Stimulated activated CD4-positive, alpha-beta T cell treated with anti-CD3 and anti-CD28 coated beads, Interleukin-15, amount 100 ng/mL, for 1 hour (primary cell): Measurements from ENCODE around the gene ZNF783.
"Not testable (repeated sequence)": the region's sequence is repeated elsewhere in the genome, so short reads cannot be mapped to it uniquely, and the experiment has no call there.

Experiments used
- DNase-seq, 2 donors: peaks; one replicate each; pipeline ENCODE4 v3.0.0-alpha.2; 2020; ENCODE audit warnings: low read depth in 1 of 2, low spot score in 1 of 2

The ZNF783 gene

GRCh38 chr7:149261829-149262617, at the start of gene ZNF783:
ZNF783 (plus strand) TSS chr7:149262196; CDS start chr7:149262334, 138 bp downstream.
- peak; percentile 74 to 77 for DNase-seq

DNA sequence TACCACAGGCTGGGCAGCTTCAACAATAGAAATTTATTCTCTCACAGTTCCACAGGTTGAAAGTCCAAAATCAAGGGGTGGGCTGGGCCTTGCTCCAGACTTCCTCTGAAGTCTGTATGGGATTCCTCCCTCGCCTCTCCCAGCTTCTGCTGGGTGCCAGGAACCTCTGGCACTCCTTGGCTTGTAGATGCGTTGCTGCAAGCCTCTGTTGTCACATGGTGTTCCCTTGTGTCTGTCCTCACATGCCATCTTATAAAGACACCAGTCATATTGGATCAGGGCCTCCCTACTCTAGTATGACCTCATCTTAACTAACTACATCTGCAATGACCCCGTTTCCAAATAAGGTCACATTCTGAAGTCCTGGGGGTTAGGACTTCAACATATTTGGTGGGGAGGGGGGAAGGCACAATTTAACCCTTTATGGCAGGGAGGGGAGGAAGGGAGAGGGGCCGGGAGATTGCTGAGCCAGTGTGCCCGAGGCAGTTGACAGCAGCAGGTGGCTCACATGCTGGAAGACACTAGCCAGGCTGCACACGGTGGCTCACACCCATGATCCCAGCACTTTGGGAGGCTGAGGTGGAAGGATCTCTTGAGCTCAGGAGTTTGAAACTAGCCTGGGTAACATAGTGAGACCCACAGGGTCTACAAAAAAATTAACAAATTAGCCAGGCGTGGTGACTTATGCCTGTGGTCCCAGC, 47.8 kb upstream of the ZNF783 start:
- no peak for DNase-seq

DNA sequence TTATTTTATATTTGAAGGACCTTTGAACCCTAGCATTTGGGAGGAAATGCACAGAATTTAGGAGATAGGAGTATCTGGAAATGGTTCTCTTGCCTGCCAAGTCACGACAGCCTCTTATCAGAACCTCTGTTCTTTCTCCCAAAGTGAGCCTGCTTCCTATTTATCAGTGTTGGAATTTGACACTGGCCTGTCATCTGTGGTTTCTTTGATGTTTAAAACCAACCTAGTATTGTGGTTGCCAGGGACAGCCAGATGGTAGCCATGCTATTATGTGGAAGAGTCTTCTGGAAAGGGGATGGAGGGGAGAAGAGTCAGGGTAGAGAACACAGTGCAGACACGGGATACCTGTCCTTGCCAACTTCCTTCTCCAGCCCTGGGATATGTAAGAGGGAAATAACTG, 45.6 kb upstream of the ZNF783 start:
- no peak for DNase-seq

DNA sequence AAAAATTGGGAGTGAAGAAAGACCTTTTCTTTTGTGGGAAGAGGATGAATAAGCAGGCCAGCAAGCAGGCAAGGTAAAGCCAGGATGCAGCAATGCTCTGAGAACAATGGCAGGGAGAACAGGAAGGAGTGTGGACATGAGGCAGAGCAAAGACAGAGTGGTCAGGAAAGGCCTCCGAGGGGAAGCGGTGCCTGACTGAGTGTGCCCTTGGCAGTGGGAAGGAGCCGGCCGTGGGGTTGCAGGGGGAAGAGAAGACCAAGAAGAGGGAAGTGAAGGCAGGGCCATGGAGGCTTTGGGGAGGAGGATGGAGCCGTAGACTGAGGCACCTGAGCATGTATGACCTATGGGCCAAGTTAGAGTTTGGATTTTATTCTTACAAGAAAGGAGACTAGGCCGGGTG, 44.4 kb upstream of the ZNF783 start:
- DNase-seq, result no peak

DNA sequence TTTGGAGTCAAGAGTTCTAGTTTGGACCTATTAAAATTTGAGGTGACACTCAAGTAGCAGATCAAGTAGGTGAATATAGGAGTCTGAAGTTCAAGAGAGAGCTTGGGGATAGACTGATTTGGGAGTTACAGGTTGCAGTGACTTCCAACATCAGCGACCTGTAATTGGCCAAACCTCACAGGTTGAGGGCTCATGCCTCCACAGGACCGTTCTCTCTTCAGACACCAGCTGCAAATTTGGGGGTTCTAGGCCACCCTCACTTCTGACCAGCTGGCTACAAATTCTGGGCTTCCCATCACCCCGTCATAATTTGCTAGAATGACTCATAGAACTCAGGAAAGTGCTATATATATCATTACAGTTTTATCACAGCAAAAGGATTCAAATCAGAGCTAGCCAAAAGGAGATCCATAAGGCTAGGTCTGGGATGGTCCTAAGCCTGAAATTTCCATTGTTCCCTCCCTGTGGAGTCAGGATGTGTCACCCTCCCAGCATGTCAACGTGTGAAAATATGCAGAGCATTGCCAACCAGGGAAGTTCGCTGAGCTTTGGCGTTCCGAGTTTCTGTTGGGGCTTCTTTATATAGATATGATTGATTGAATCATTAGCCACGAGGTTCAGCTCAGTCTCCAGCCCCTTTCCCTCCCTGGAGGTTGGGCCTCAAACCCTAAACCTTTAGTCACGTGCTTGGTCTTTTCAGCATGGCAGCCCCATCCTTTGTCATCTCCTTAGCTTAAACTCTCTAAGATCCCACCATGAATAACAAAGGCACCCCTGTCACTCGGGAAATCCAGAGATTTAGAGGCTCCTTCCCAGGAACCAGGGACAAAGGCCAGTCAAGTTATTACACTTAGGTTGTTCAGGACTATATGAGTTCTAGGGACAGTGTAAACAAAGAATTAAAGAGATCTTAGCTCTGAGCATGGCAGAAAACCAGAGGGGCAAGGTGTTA, 43.3 kb upstream of the ZNF783 start:
- DNase-seq, result no peak

- DNase-seq, result no peak
Observed at GRCh38 chr7:149220534-149220933, 41.5 kb upstream of the ZNF783 start.

DNA sequence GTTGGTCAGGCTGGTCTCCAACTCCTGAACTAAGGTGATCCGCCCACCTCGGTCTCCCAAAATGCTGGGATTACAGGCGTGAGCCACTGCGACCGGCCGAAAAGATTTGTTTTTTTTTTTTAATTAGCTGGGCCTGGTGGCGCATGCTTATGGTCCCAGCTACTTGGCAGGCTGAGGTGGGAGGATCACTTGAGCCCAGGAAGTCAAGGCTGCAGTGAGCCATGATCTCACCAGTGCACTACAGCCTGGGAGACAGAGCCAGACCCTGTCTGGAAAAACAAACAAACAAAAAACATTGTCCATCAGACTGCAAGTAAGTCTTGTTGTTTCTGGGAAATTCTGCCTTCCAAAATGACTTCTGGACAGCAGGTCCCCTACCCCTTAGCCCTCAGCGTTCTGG, 38.8 kb upstream of the ZNF783 start:
- DNase-seq, result no peak

DNA sequence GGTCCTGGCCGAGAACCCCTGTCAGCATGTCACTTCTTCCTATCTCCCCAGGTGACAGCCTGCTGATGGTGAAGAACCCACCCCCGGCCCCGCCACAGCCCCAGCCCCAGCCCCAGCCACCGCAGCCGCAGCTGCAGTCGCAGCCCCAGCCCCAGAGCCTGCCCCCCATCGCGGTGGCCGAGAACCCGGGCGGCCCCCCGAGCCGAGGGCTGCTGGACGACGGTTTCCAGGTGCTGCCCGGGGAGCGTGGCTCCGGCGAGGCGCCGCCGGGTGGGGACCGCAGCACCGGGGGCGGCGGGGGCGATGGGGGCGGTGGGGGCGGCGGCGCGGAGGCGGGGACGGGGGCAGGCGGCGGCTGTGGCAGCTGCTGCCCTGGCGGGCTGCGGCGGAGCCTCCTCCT, 38.2 kb upstream of the ZNF783 start:
- DNase-seq, result no peak

DNA sequence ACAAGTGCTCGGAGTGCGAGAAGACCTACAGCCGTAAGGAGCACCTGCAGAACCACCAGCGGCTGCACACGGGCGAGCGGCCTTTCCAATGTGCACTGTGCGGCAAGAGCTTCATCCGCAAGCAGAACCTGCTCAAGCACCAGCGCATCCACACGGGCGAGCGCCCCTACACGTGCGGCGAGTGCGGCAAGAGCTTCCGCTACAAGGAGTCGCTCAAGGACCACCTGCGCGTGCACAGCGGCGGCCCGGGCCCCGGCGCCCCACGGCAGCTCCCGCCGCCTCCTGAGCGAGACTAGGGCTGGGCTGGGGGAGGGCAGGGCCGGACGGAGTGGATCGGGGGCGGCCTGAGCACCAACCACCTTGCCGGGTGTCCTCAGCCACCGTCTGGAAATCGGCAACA, 37.6 kb upstream of the ZNF783 start:
- no peak for DNase-seq

DNA sequence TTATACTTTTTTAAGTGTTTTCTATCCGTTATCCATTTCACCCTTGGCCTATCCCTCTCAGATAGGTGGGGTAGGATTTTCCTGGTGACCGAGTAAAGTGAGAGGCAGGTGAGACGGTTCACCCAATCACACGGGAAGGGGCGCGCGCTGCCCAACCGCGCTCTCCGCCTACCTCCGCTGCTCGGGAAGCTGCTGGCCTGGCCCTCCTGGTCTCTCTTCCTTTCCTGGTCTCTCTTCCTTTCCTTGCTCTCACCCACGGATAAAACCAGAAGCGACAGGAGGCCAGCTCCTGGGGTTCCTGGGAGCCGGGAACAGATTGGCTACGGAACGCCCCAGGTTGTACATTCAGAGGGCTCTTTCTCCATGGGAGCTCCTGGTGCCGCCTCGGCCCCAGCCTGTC, 36.9 kb upstream of the ZNF783 start:
- no peak for DNase-seq

DNA sequence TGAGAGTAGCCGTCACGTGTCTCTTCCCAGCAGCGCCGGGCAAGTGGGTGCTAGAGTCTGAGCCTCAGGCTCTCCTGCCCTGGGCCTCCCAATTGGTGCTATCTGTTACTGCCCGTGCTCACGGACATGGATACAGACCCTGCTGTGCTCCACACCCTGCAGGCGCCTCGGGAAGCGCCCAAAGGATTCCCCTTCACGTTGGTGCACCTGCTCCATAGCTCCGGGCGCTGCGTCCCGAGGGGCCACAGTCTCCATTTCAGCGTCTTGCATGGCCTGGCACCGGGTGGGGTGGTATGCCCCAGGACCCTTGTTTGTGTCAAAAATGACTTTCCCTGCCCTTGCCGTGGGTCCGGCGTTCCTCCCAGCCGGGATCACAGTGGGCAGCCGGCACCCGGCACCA, 36.3 kb upstream of the ZNF783 start:
- DNase-seq, result no peak

- not testable (repeated sequence) for DNase-seq
Observed at GRCh38 chr7:149226366-149226765, 35.6 kb upstream of the ZNF783 start.

DNA sequence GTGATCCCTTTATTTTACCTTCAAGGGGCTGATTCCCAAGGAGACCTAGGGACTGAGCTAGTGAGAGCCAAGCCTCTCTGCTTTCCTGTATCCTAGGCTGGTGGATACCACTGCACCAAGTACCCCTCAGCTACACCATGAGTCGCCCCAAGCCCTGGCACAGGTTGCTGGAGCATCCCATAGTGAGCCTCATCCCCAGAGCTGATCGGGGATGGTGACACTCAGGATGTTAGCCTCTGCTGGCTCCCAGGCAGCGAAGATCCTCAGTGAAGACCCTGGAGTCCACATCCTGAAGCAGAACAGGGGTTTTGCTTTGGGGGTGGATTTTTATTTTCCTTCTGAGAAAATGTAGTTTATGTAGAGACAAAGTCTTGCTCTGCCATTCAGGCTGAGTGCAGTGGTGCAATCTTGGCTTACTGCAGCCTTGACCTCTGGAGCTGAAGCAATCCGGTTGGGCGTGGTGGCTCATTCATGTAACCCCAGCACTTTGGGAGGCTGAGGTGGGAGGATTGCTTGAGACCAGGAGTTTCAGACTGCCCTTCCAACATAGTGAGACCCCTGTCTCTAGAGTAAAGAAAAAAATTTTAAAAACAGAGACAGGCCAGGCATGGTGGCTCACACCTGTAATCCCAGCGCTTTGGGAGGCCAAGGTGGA, 35.0 kb upstream of the ZNF783 start:
- no peak for DNase-seq

DNA sequence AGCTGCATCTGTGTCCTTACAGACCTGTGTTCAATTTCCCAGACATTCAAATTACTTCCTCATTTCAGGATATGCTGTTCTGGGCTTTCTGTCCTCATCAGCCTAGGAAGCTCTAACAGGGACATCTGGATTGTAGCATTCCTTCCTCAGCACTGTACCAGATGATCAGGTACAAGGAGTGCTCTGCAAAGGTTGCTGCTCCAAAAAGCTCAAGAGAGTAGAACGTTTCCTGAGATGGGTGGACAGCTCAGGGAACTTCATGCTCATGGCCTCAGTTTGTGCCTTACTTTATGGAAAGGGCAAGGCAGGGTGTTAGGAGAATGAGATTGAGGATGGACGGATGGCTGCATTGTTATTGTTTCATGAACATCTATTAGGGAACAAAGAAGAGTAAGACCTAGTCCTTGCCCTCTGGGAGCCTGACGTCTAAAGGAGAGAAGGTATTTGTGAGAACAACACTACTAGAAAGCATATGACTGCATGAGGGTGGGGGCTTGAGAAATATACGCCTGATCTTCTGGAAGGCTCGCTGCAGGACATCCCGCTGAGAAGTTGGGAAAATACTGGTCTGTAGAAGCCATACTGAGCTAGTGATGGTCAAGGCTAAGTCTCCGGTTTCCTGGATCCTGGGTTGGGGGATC, 33.0 kb upstream of the ZNF783 start:
- DNase-seq, result no peak

DNA sequence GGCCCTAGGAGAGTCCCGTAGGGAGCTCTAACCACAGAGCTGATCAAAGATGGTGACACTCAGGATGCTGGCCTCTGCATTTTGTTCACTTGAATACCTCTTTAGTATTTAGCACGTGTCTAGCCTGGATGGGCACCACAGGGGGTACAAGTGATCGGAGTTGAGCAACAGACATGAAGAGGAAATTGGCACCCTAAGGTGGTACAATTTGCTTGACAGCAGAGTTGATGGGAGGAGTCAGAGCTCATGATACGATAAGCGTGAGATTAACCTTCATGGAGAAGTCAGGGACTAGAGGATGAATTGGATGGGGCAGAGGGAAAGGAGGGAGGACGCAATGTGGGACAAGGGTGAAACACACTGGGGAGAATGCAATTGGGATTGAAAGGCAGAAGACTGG, 32.5 kb upstream of the ZNF783 start:
- DNase-seq, result no peak

- no peak for DNase-seq
Observed at GRCh38 chr7:149232362-149232761, 29.6 kb upstream of the ZNF783 start.

DNA sequence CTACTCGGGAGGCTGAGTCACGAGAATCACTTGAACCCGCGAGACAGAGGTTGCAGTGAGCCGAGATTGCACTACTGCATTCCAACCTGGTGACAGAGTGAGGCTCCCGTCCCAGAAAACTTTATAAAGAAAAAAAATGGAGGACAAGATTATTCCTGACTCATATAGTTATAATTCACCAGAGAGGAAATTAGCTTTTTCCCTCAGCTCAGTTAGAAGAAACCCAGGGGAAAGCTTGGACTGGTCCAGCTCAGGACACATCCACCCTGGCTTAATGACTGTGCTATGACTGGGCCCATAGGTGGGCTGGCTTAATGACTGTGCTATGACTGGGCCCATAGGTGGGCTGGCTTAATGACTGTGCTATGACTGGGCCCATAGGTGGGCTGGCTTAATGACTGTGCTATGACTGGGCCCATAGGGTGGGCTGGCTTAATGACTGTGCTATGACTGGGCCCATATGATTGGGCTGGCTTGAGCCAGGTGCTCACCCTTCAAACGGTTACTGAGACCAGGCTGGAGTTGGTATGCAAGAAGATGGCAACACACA, 28.3 kb upstream of the ZNF783 start:
- DNase-seq, result not testable (repeated sequence)

DNA sequence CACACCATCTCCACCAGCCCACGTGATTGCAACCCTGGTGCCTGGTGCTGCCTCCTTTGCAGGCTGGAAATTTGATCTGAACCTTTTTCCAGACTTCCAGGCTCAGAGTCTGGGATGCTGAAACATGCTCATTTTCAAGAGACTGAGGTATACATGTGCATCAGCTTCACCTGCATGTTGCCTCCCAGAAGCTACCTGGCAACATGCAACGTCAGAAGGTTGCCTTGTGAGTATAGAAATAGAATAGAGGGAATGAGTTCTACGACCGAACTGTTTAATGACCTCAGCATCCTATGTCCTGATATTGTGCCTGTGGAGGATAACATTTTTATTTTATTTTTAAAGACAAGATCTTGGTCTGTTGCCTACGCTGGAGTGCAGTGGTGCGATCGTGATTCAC, 24.5 kb upstream of the ZNF783 start:
- DNase-seq, result no peak

GRCh38 chr7:149238051-149238450, 23.9 kb upstream of the ZNF783 start:
- DNase-seq, result no peak
